MM.1S (cell line): ENCODE data around the gene CCL18.

Experiments
- DNase-seq: peaks from one replicate; pipeline ENCODE4 v3.0.0-alpha.2; 2015
- H2AFZ ChIP-seq: fragments of 300-600 bp; sonication (generic); 2 replicates; pipeline ENCODE4 v1.6.0; 2016; ENCODE audit warnings: antibody characterized with exemption, low read length
- H3F3A ChIP-seq: fragments of 300-600 bp; sonication (generic); 2 replicates; pipeline ENCODE4 v1.6.1; 2016; ENCODE audit warnings: mild to moderate bottlenecking, antibody characterized with exemption, low read length, moderate library complexity, mixed read lengths; ENCODE audit not compliant: insufficient read depth
- H3K27ac ChIP-seq: fragments of 300-600 bp; sonication (generic); 2 replicates; pipeline ENCODE4 v1.5.1; 2016; ENCODE audit warnings: mild to moderate bottlenecking, low read length
- H3K27me3 ChIP-seq: fragments of 300-600 bp; sonication (generic); replicated peaks from 2 replicates; pipeline ENCODE4 v1.6.0; 2016; ENCODE audit warnings: low read length; ENCODE audit not compliant: insufficient read depth
- H3K36me3 ChIP-seq: fragments of 300-600 bp; sonication (generic); replicated peaks from 2 replicates; pipeline ENCODE4 v1.6.1; 2016; ENCODE audit warnings: mild to moderate bottlenecking, low read length, mixed read lengths; ENCODE audit not compliant: insufficient read depth
- H3K4me1 ChIP-seq: fragments of 300-600 bp; sonication (generic); 2 replicates; pipeline ENCODE4 v1.6.1; 2016; ENCODE audit warnings: low read length, mixed read lengths
- H3K4me2 ChIP-seq: fragments of 300-600 bp; sonication (generic); 2 replicates; pipeline ENCODE4 v1.6.0; 2016; ENCODE audit warnings: low read depth, low read length
- H3K4me3 ChIP-seq: fragments of 300-600 bp; sonication (generic); 2 replicates; pipeline ENCODE4 v1.5.1; 2016; ENCODE audit warnings: low read length, mixed read lengths
- H3K79me2 ChIP-seq: fragments of 300-600 bp; sonication (generic); 2 replicates; pipeline ENCODE4 v1.6.1; 2016; ENCODE audit warnings: mixed run types, low read length, mixed read lengths
- H3K9ac ChIP-seq: fragments of 300-600 bp; sonication (generic); 2 replicates; pipeline ENCODE4 v1.6.1; 2016; ENCODE audit warnings: low read length, mixed read lengths
- H3K9me2 ChIP-seq: fragments of 300-600 bp; sonication (generic); replicated peaks from 2 replicates; pipeline ENCODE4 v1.6.1; 2016; ENCODE audit warnings: mild to moderate bottlenecking, low read length, mixed read lengths; ENCODE audit not compliant: insufficient read depth
- H3K9me3 ChIP-seq: fragments of 300-600 bp; sonication (generic); replicated peaks from 2 replicates; pipeline ENCODE4 v1.6.1; 2016; ENCODE audit warnings: mild to moderate bottlenecking, low read length, mixed read lengths; ENCODE audit not compliant: insufficient read depth
- H4K20me1 ChIP-seq: fragments of 300-600 bp; sonication (generic); 2 replicates; pipeline ENCODE4 v1.6.1; 2016; ENCODE audit warnings: mild to moderate bottlenecking, low read length, moderate library complexity, mixed read lengths; ENCODE audit not compliant: insufficient read depth
- EZH2 ChIP-seq: fragments of 300-600 bp; sonication (generic); optimal IDR thresholded peaks from 2 replicates; pipeline ENCODE3; 2017; ENCODE audit warnings: low read depth, mild to moderate bottlenecking, antibody characterized with exemption, low read length, mixed read lengths
- EZH2phosphoT487 ChIP-seq: fragments of 300-600 bp; sonication (generic); IDR thresholded peaks from 2 replicates; pipeline ENCODE4 v1.6.1; 2018; ENCODE audit warnings: antibody characterized with exemption, low read length
- TF ChIP-seq, protein P1 (sequence below): fragments of 300-600 bp; sonication (generic); IDR thresholded peaks from 2 replicates; pipeline ENCODE4 v1.5.1; 2016; ENCODE audit warnings: antibody characterized with exemption, low read length, mixed read lengths

CCL18 gene

DNA sequence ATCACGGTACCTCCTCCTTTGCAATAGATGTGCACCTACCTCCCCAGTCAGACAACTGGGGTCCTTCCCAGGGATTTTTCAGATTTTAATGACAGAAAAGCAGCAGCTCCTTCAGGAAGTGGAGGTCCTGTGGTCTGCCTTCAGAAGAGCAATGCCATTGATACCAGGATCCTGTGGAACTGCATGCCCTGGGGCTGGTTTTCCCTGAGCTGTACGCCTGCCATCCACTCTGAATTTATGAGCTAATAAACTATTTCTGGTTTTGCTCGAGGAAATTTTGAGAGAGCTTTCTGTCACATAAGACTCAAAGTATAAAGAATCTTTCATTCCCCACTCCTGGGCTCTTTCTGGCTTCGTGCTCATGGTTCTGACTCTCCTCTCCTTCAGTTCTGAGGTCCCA, 36.3 kb upstream of the CCL18 start:
- Histone ChIP-seq H3K9me3 (no peaks in the 10 kb centered on the region), H4K20me1 (no peaks in the 10 kb centered on the region), H3F3A (no peaks in the 10 kb centered on the region), H3K27ac (no peak overlapping the region), H3K4me1 (no peaks in the 10 kb centered on the region), H3K4me3 (no peak overlapping the region), H2AFZ (no peak overlapping the region), H3K27me3 (no peaks in the 10 kb centered on the region), H3K9ac (no peak overlapping the region), H3K79me2 (no peaks in the 10 kb centered on the region), H3K36me3 (no peaks in the 10 kb centered on the region), H3K4me2 (no peak overlapping the region), H3K9me2 (no peaks in the 10 kb centered on the region)
- no peak for TF ChIP-seq EZH2
- no peak for TF ChIP-seq EZH2phosphoT487
- TF ChIP-seq, protein P1, sequence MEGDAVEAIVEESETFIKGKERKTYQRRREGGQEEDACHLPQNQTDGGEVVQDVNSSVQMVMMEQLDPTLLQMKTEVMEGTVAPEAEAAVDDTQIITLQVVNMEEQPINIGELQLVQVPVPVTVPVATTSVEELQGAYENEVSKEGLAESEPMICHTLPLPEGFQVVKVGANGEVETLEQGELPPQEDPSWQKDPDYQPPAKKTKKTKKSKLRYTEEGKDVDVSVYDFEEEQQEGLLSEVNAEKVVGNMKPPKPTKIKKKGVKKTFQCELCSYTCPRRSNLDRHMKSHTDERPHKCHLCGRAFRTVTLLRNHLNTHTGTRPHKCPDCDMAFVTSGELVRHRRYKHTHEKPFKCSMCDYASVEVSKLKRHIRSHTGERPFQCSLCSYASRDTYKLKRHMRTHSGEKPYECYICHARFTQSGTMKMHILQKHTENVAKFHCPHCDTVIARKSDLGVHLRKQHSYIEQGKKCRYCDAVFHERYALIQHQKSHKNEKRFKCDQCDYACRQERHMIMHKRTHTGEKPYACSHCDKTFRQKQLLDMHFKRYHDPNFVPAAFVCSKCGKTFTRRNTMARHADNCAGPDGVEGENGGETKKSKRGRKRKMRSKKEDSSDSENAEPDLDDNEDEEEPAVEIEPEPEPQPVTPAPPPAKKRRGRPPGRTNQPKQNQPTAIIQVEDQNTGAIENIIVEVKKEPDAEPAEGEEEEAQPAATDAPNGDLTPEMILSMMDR: no peak
- no peak for DNase-seq

DNA sequence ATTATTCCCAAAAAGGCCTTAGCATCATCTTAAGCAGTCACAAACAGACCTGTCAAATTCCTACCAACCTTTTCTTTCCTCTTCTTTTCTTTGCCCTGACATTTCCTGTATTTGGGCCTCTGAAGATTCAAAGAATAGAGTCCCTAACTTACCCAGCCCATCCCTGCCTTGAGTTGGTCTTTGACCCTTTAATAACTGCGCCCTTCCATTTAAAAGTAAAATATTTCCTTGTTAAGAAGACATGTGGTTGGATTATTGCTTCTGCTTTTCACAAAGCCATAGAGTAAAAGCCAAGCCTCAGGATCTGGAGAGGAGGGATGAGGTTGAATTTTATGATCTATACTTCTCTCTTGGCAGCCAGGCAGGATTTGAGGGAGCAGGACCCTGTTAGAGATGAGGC, 33.1 kb upstream of the CCL18 start:
- Histone ChIP-seq H3K4me1 (no peaks in the 10 kb centered on the region), H3K9me3 (no peaks in the 10 kb centered on the region), H3K9ac (no peak overlapping the region), H3K36me3 (no peaks in the 10 kb centered on the region), H3K4me2 (no peak overlapping the region), H3F3A (no peaks in the 10 kb centered on the region), H2AFZ (no peak overlapping the region), H3K9me2 (no peaks in the 10 kb centered on the region), H3K4me3 (no peak overlapping the region), H3K27me3 (no peaks in the 10 kb centered on the region), H3K79me2 (no peaks in the 10 kb centered on the region), H3K27ac (no peak overlapping the region), H4K20me1 (no peaks in the 10 kb centered on the region)
- TF ChIP-seq EZH2phosphoT487 (no peak), EZH2 (no peak)
- TF ChIP-seq, protein P1: no peak
- DNase-seq: no peak

DNA sequence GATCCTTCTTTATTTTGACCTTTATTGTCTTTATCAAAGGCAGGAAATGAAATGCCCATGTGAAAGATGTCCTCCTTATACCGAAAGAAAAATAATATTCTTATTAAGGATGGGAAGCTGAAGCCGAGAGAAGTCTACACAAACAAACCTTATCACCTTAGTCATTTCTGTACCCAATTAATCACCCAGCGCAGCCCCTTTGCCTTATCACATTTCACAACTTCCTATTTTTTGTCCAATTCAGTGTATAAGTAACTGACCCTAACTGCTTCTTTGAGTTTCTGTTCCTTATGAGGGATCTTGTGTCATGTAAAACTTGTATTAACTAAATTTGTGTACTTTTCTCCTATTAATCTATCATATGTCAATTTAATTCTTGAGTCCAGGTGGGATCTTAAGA, 29.9 kb upstream of the CCL18 start:
- Histone ChIP-seq H3K4me2 (no peak overlapping the region), H2AFZ (no peak overlapping the region), H3K79me2 (no peaks in the 10 kb centered on the region), H3K4me3 (no peak overlapping the region), H3F3A (no peaks in the 10 kb centered on the region), H4K20me1 (no peaks in the 10 kb centered on the region), H3K4me1 (no peaks in the 10 kb centered on the region), H3K9me3 (no peaks in the 10 kb centered on the region), H3K9me2 (no peaks in the 10 kb centered on the region), H3K27me3 (no peaks in the 10 kb centered on the region), H3K9ac (no peak overlapping the region), H3K27ac (no peak overlapping the region), H3K36me3 (no peaks in the 10 kb centered on the region)
- no peak for DNase-seq
- TF ChIP-seq, protein P1: no peak
- TF ChIP-seq EZH2 (no peak), EZH2phosphoT487 (no peak)
